RWPE2 (cell line): ENCODE measurements around the gene CCND3.
A peak's percentile ranks its signal among the peaks of the same experiment; 100 is the strongest.

Source experiments
- ATAC-seq: fragments of 200-7000 bp; cut with Tn5 transposase; 3 replicates; pipeline ENCODE4 v1.9.1; 2021; ENCODE audit warnings: low read depth
- DNase-seq: peaks from one replicate; pipeline ENCODE4 v3.0.0-alpha.2; 2020; ENCODE audit warnings: low spot score
- H3K27ac ChIP-seq: fragments of 450-650 bp; 2 replicates; pipeline ENCODE4 v1.5.1; 2017; ENCODE audit warnings: mild to moderate bottlenecking; ENCODE audit not compliant: poor library complexity, severe bottlenecking
- H3K27me3 ChIP-seq: fragments of 250-450 bp; sonication (Bioruptor Pico); 2 replicates; pipeline ENCODE4 v1.5.1; 2021; ENCODE audit warnings: mild to moderate bottlenecking, moderate library complexity; ENCODE audit not compliant: insufficient read depth, poor library complexity, severe bottlenecking
- H3K36me3 ChIP-seq: fragments of 250-450 bp; sonication (Bioruptor Pico); 2 replicates; pipeline ENCODE4 v1.5.1; 2020; ENCODE audit warnings: low read depth, mild to moderate bottlenecking, moderate library complexity
- H3K4me1 ChIP-seq: fragments of 250-450 bp; sonication (Bioruptor Pico); 2 replicates; pipeline ENCODE4 v1.5.1; 2021; ENCODE audit warnings: mild to moderate bottlenecking, moderate library complexity; ENCODE audit not compliant: insufficient read depth, poor library complexity, severe bottlenecking
- H3K4me3 ChIP-seq: fragments of 250-450 bp; sonication (Bioruptor Pico); 2 replicates; pipeline ENCODE4 v1.5.1; 2021; ENCODE audit warnings: mild to moderate bottlenecking, moderate library complexity; ENCODE audit not compliant: severe bottlenecking
- H3K9me3 ChIP-seq: fragments of 250-450 bp; sonication (Bioruptor Pico); 2 replicates; pipeline ENCODE4 v1.5.1; 2021; ENCODE audit warnings: mild to moderate bottlenecking, moderate library complexity; ENCODE audit not compliant: severe bottlenecking
- CTCF ChIP-seq: fragments of 450-650 bp; IDR thresholded peaks from one replicate; pipeline ENCODE4 v1.5.1; 2017; ENCODE audit warnings: mild to moderate bottlenecking, moderate library complexity; ENCODE audit not compliant: poor library complexity, severe bottlenecking

The CCND3 gene

GRCh38 chr6:41900861-41901260 lies 40.7 kb downstream of the CCND3 start:
- no peaks in the 10 kb centered on the region for H3K9me3 ChIP-seq
- no peak for TF ChIP-seq CTCF
- H3K27ac ChIP-seq: no peak overlapping the region
- H3K27me3 ChIP-seq: no peaks in the 10 kb centered on the region
- no peak for DNase-seq
- ATAC-seq: no peak
- H3K36me3 ChIP-seq: peaks cover 38% of the 10 kb centered on the region
- H3K4me1 ChIP-seq: no peaks in the 10 kb centered on the region
- no peak overlapping the region for H3K4me3 ChIP-seq

- DNase-seq (no peak), ATAC-seq (no peak)
- Histone ChIP-seq H3K36me3 (peaks cover 10% of the 10 kb centered on the region), H3K4me1 (no peaks in the 10 kb centered on the region), H3K9me3 (no peaks in the 10 kb centered on the region), H3K4me3 (peak overlapping the region; percentile 100), H3K27me3 (no peaks in the 10 kb centered on the region), H3K27ac (peak overlapping the region; percentile 41)
- no peak for TF ChIP-seq CTCF
Observed at GRCh38 chr6:41896281-41896680, 45.3 kb downstream of the CCND3 start.

GRCh38 chr6:41895300-41896233 lies 46.0 kb downstream of the CCND3 start, which contains the start of gene USP49:
USP49 (minus strand) TSS chr6:41895375; CDS start chr6:41806983, 88,392 bp downstream.
- no peaks in the 10 kb centered on the region for H3K27me3 ChIP-seq
- H3K36me3 ChIP-seq: peaks cover 10% of the 10 kb centered on the region
- H3K4me1 ChIP-seq: no peaks in the 10 kb centered on the region
- H3K9me3 ChIP-seq: no peaks in the 10 kb centered on the region
- DNase-seq: peak; percentile 83
- TF ChIP-seq CTCF: no peak
- ATAC-seq: peak; percentile 88
- peak within 1 kb of the TSS; percentile 41 for H3K27ac ChIP-seq
- H3K4me3 ChIP-seq: peak within 1 kb of the TSS; percentile 100

GRCh38 chr6:41894366-41895299 lies 47.0 kb downstream of the CCND3 start:
- Histone ChIP-seq H3K4me3 (peak overlapping the region; percentile 100), H3K4me1 (no peaks in the 10 kb centered on the region), H3K36me3 (0 out of 2 replicates have a peak, but pooled peaks cover 5% of the 10 kb centered on the region), H3K9me3 (no peaks in the 10 kb centered on the region), H3K27me3 (no peaks in the 10 kb centered on the region), H3K27ac (no peak overlapping the region)
- no peak for DNase-seq
- ATAC-seq: peak; percentile 39
- TF ChIP-seq CTCF: no peak
